Loucy (cell line): ENCODE measurements around the gene ENHO.

Experiments
- EZH2phosphoT487 ChIP-seq: fragments of 200-600 bp; IDR thresholded peaks from 2 replicates; pipeline ENCODE4 v1.6.1; 2018; ENCODE audit warnings: antibody characterized with exemption, mild to moderate bottlenecking, moderate library complexity, borderline replicate concordance
- TF ChIP-seq, protein P1 (sequence below): fragments of 200-600 bp; sonication (generic); conservative IDR thresholded peaks from 2 replicates; pipeline ENCODE4 v1.5.1; 2014; ENCODE audit warnings: mild to moderate bottlenecking, antibody characterized with exemption, low read length

DNA sequence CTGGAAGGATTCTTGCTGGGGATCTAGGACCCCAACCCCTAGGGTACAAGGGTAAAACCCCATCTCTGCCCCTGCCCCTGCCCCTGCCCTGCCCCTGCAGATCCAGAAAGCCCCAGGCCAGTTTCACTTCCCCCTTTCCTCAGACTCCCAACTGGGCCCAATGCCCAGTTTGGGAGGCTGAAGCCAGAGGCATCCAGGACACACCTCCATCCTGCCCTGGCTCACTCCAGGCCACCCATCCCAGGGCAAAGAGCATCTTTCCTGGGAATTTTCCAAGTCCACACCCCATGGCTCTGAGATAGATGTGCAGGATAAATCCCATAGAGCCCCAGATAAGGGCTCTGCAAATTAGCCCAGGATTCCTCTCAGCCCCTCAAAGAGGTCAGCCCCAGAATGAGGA is 49.3 kb upstream of the ENHO start:
- TF ChIP-seq, protein P1, sequence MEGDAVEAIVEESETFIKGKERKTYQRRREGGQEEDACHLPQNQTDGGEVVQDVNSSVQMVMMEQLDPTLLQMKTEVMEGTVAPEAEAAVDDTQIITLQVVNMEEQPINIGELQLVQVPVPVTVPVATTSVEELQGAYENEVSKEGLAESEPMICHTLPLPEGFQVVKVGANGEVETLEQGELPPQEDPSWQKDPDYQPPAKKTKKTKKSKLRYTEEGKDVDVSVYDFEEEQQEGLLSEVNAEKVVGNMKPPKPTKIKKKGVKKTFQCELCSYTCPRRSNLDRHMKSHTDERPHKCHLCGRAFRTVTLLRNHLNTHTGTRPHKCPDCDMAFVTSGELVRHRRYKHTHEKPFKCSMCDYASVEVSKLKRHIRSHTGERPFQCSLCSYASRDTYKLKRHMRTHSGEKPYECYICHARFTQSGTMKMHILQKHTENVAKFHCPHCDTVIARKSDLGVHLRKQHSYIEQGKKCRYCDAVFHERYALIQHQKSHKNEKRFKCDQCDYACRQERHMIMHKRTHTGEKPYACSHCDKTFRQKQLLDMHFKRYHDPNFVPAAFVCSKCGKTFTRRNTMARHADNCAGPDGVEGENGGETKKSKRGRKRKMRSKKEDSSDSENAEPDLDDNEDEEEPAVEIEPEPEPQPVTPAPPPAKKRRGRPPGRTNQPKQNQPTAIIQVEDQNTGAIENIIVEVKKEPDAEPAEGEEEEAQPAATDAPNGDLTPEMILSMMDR = no peak
- no peak for TF ChIP-seq EZH2phosphoT487
